ENCODE results near the gene MAP3K7. TPM values are rescaled to one million over a fixed set of nuclear protein-coding genes. Genes with fewer than 3 reads are reported as not detected.

The MAP3K7 gene
- total RNA-seq, 2 experiments from 2014 or later, result 9.0 to 9.3 TPM

GRCh38 chr6:90463874-90464273 lies 123.0 kb downstream of the MAP3K7 start:
- Histone ChIP-seq H3K4me3 (ENCODE audit: low read length) (no peak overlapping the region), H3K27ac (ENCODE audit: low read depth in 1 of 2, low read length in 2 of 2) (peak overlapping the region in 1 of 2 donors; percentile 41), H3K27me3 (ENCODE audit: control insufficient read depth in 1 of 2, insufficient read depth in 2 of 2, low read length in 2 of 2) (no peaks in the 10 kb centered on the region), H3K36me3 (ENCODE audit: insufficient read depth, low read length) (no peaks in the 10 kb centered on the region), H3K9me3 (ENCODE audit: control insufficient read depth in 1 of 2, insufficient read depth in 1 of 2, low read length in 2 of 2) (no peaks in the 10 kb centered on the region), H3K4me1 (ENCODE audit: insufficient read depth, low read length) (peaks cover 44% of the 10 kb centered on the region)
- H3K4me3 Mint-ChIP-seq, result peak overlapping the region; percentile 53
- ChIA-PET CTCF (no interaction called here), POLR2A (interaction anchor here (1.2 to 2.8 kb wide), 2 partner anchors 9 to 15 kb away, joined by 3 to 9 read pairs; no protein-coding TSS in a partner anchor)
- peaks cover 75% of the 10 kb centered on the region for H3K4me1 Mint-ChIP-seq (ENCODE audit: low read depth)
- H3K9me3 Mint-ChIP-seq, result no peaks in the 10 kb centered on the region
- intact Hi-C loops (cut with DNase I, micrococcal nuclease), result loop anchor here in 1 of 2 experiments (5.0 kb wide), 1 partner anchor 52 kb away; no protein-coding TSS in a partner anchor
- H3K36me3 Mint-ChIP-seq (ENCODE audit: low read depth), result no peaks in the 10 kb centered on the region
- peak overlapping the region; percentile 54 for H3K27ac Mint-ChIP-seq
- TF ChIP-seq CTCF (IDR thresholded peaks at IDR 0.05), result no peak
- DNase-seq (no peak), ATAC-seq (ENCODE audit: poor library complexity) (no peak)
- no peaks in the 10 kb centered on the region for H3K27me3 Mint-ChIP-seq

Data from CD4-positive, alpha-beta T cell (primary cell).